HEK293T (cell line): ENCODE results near the gene NDUFAF2.

Experiments
- CTBP1 ChIP-seq: fragments of 450-650 bp; IDR thresholded peaks from 2 replicates; pipeline ENCODE4 v1.6.1; 2016; ENCODE audit warnings: borderline replicate concordance
- FOXK2 ChIP-seq: fragments of 450-650 bp; IDR thresholded peaks from 2 replicates; pipeline ENCODE4 v1.6.1; 2016; ENCODE audit warnings: mild to moderate bottlenecking
- SP1 ChIP-seq: fragments of 450-650 bp; IDR thresholded peaks from 2 replicates; pipeline ENCODE4 v1.6.1; 2017
- SUZ12 ChIP-seq: fragments of 450-650 bp; IDR thresholded peaks from 2 replicates; pipeline ENCODE4 v1.6.1; 2016; ENCODE audit warnings: mild to moderate bottlenecking
- TARDBP ChIP-seq: fragments of 450-650 bp; IDR thresholded peaks from 2 replicates; pipeline ENCODE4 v1.6.1; 2016

DNA sequence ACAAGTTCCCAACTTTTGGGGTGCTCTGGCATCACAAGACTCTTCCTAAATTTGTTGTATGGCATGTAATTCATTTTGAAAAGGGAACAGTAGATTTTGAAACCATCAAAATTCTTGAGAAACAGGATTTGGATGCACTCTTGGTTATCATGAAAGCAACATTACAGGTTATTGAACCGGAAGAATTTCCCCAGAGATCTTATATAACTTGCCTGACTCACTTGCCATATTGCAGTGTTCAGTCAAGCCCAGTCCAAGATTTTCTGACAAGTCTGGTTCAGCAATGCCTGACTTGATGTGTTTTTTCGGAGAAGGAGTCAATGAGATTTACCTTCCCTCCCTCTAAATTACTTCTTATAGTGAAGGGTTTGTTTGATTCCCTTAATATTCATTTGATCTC lies 185.3 kb downstream of the NDUFAF2 start:
- TF ChIP-seq SP1 (no peak), CTBP1 (no peak), TARDBP (no peak), SUZ12 (no peak), FOXK2 (no peak)
